Heart left ventricle (tissue), 16 donors: ENCODE data around the gene SLC5A6. TPM values are rescaled to one million over a fixed set of nuclear protein-coding genes. Genes with fewer than 3 reads are reported as not detected.
A peak's percentile ranks its signal among the peaks of the same experiment; 100 is the strongest.

Experiments used
- ATAC-seq, 4 donors: fragments of 200-7000 bp; cut with Tn5 transposase; one replicate each; pipeline ENCODE4 v1.9.1; 2020 to 2022; ENCODE audit warnings: moderate library complexity in 4 of 4, mild to moderate bottlenecking in 3 of 4, moderate number of reproducible peaks in 1 of 4
- DNase-seq, 5 donors: peaks; one replicate each; pipeline ENCODE4 v3.0.0-alpha.2; 2020
- H3K27ac ChIP-seq, 12 donors: fragments of 200-600 bp; sonication (generic) in 4 of 12; one replicate each; pipeline versions ENCODE4 v1.5.0 to v1.8.0; 2016 to 2022; ENCODE audit warnings: mild to moderate bottlenecking in 2 of 12
- H3K27me3 ChIP-seq, 9 donors: fragments of 200-600 bp; sonication (generic) in 2 of 9; one replicate each; pipeline versions ENCODE4 v1.5.1 to v1.8.0; 2016 to 2022; ENCODE audit warnings: mild to moderate bottlenecking in 3 of 9
- H3K36me3 ChIP-seq, 9 donors: fragments of 200-600 bp; sonication (generic) in 2 of 9; one replicate each; pipeline versions ENCODE4 v1.5.0 to v1.8.0; 2018 to 2022; ENCODE audit warnings: mild to moderate bottlenecking in 2 of 9
- H3K4me1 ChIP-seq, 12 donors: fragments of 200-600 bp; sonication (generic) in 4 of 12; one replicate each; pipeline versions ENCODE4 v1.5.0 to v1.8.0; 2016 to 2022; ENCODE audit warnings: mild to moderate bottlenecking in 3 of 12
- H3K4me3 ChIP-seq, 12 donors: fragments of 200-600 bp; sonication (generic) in 4 of 12; one replicate each; pipeline versions ENCODE4 v1.5.0 to v1.8.0; 2017 to 2022; ENCODE audit warnings: mild to moderate bottlenecking in 9 of 12, moderate library complexity in 4 of 12
- H3K9me3 ChIP-seq, 12 donors: fragments of 200-600 bp; sonication (generic) in 4 of 12; one replicate each; pipeline versions ENCODE4 v1.5.0 to v1.8.0; 2016 to 2022; ENCODE audit warnings: mild to moderate bottlenecking in 1 of 12
- POLR2A ChIP-seq, 2 donors: fragments of 450-650 bp; IDR thresholded peaks; one replicate each; pipeline ENCODE4 v1.6.1; 2017; ENCODE audit warnings: antibody characterized with exemption in 2 of 2, mild to moderate bottlenecking in 2 of 2, moderate library complexity in 2 of 2
- WGBS, 4 donors: extraction: QIAGEN DNeasy Blood & Tissue Kit in 2 of 4; methylation state at CpG; one replicate each; pipeline versions ENCODE4 v1.1.5 to v1.1.7; 2013 to 2018; 5-methylcytosine and 5-hydroxymethylcytosine counted together
- intact Hi-C, 10 donors: fragments of 100-400 bp; cut with DNase I; formaldehyde crosslinking; loops; one replicate each; pipeline versions ENCODE4 v1.11.1 to v1.14.2; 2022
- polyA plus RNA-seq, 2 donors: library from polyadenylated mRNA; stranded (reverse); fragments of 200-250 nt; gene quantifications; one replicate each; pipeline ENCODE4 v1.2.3, GENCODE V29; 2013
- total RNA-seq, 9 donors: library from RNA; depleted of rRNA in 2 of 9; stranded (reverse); fragments of >200 nt in 2 of 9; fragmentation: NEBNext Ultra II Directional in 3 of 9; extraction: Animal tissue kit (Norgen Biotek cat#: 25700) in 3 of 9; gene quantifications; one replicate each; pipeline versions ENCODE4 v1.1.0 to v1.2.4, GENCODE V29; 2016 to 2023
- TF ChIP-seq, protein P1 (sequence below), 12 donors: fragments of 200-600 bp; sonication (generic) in 4 of 12; IDR thresholded peaks; one replicate each; pipeline versions ENCODE4 v1.5.0 to v1.8.0; 2018 to 2022; ENCODE audit warnings: antibody characterized with exemption in 12 of 12, mild to moderate bottlenecking in 5 of 12
- donor health status: ischemic (EF 13 %, LVEDD 7.1; RV severe dilation, severe dysfunction).
- donor health status: healthy with polysubstance abuse.
- donor health status: DM: no; HTN: yes; CAD: no.
- donor health status: DM: no; HTN: no; CAD: no.
- donor health status: ischemic (EF 25% LVEDD 6.9; RV normal size, moderate dysfunction).
- donor health status: ischemic (EF 25% LVEDD 5.7; RV mildly dilated, moderate dysfunction).
- donor health status: healthy.
- donor health status: DM: yes; HTN: yes; CAD: no.
- donor health status: ischemic (EF 35%, LVEDD 5.7; RV mildly dilated, moderate dysfunction).
- donor health status: nonischemic (EF 11% LVEDD 7.7; RV severe dilation, severe dysfunction).
- donor health status: DM: yes; HTN: yes; CAD: no.
- donor health status: PGD.
- donor health status: ischemic (EF 29% LVEDD 5.4; RV normal size, mild dysfunction).
- donor health status: nonischemic (EF 23%, LVEDD 6.1; RV moderate dilation, normal function).

Gene SLC5A6
- total and polyA plus RNA-seq, 11 donors: 6.3 to 37.7 (median 10.3) TPM

DNA sequence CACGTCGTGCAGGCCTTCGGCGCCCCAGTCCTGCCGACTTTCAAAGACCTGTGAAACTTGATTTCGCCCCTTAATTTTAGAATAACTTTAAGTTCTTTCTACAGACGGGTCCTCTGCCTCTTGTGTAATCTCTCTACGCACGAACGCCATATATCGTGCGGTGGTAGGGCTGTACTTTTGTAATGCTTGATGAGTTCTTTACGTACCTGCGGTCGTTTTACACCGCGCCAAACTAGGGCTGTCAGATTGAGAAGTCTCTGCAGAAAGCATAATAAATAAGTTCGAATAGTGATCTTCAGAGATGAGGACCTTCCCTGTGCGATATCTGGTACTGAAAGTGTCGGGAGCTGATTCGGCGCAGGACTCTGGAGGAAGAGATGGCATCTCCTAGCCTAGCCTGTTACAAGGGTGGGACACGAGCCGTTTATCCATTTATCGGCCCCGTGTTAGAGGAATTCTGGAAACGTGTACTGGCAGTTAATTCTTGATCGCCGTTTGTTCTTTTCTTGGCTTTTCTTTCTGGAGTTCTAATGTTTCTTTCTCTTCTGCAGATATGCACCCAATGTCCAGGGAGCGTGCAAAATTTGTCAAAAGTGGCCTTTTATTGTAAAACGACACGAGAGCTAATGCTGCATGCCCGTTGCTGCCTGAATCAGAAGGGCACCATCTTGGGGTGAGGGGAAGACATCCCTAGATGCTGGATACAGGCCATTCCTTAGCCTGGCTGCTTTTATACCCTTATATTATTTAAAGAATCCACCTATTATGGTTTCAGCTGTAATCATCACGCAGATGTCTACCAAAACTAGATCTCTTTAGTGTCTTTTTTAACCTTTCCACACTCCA is 781 bp upstream of the SLC5A6 start:
- Histone ChIP-seq H3K27me3 (no peaks in the 10 kb centered on the region), H3K9me3 (no peaks in the 10 kb centered on the region), H3K4me3 (peak overlapping the region; percentile 63 to 97 (median 80)), H3K4me1 (peaks cover 6 to 31% (median 21%) of the 10 kb centered on the region in 12 donors), H3K36me3 (peaks cover 0 to 46% (median 34%) of the 10 kb centered on the region in 9 donors), H3K27ac (peak overlapping the region; percentile 93 to 100 (median 98))
- ATAC-seq (peak; percentile 1 to 17 (median 9)), DNase-seq (no peak)
- intact Hi-C loops: loop anchor here in 5 of 10 donors (2.0 to 5.0 kb wide), 5 partner anchors 78 to 419 kb away; partner anchors contain the start of genes PREB (in 3 of the 5), NRBP1 (in 1 of the 5) and TMEM214 (in 1 of the 5)
- no peak for TF ChIP-seq POLR2A (IDR thresholded peaks at IDR 0.05)
- TF ChIP-seq, protein P1, sequence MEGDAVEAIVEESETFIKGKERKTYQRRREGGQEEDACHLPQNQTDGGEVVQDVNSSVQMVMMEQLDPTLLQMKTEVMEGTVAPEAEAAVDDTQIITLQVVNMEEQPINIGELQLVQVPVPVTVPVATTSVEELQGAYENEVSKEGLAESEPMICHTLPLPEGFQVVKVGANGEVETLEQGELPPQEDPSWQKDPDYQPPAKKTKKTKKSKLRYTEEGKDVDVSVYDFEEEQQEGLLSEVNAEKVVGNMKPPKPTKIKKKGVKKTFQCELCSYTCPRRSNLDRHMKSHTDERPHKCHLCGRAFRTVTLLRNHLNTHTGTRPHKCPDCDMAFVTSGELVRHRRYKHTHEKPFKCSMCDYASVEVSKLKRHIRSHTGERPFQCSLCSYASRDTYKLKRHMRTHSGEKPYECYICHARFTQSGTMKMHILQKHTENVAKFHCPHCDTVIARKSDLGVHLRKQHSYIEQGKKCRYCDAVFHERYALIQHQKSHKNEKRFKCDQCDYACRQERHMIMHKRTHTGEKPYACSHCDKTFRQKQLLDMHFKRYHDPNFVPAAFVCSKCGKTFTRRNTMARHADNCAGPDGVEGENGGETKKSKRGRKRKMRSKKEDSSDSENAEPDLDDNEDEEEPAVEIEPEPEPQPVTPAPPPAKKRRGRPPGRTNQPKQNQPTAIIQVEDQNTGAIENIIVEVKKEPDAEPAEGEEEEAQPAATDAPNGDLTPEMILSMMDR (IDR thresholded peaks at IDR 0.05): no peak
- WGBS, 4 donors: 7 to 9% (median 8%) methylated on average over 34 of the region's 34 CpGs

DNA sequence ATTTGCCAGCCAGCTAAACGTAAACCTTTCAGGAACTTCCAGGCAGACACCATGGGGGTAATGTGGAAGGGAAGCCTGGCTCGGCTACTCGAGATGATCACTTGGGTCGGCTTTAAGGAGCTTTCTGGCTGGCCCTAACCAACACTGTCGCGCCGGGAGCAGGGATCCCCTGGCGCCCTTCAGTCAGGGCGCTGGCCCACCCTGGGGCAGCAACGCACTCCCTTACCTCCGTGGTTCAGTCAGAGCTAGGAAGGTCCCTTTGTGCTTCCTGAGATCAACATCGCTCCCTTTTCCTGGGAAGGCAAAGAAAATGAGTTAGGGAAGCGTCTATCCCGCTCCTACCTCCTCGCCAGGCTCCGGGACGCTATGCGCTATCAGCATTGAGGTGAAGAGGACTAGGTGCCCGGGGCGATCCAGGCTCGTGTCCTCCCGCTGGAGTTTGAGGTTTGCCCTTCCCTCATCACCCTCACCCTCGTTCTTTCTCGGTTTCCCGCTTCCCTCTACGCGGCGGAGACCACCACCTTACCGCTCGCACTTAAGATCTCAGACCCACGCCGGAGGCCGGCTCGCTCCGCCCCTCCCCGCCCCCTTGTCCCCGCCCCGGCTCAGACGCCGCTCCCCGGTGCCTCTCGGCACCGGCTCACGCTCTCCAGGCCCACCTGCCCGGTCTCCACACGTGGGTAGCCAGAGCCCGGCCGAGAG is 676 bp downstream of the SLC5A6 start:
- WGBS, 4 donors: 0 to 5% (median 4%) methylated on average over 36 to 48 of the region's 48 CpGs
- TF ChIP-seq, protein P1 (IDR thresholded peaks at IDR 0.05): no peak
- no peak for TF ChIP-seq POLR2A (IDR thresholded peaks at IDR 0.05)
- peaks cover 0 to 61% (median 45%) of the 10 kb centered on the region in 9 donors for H3K36me3 ChIP-seq
- peak overlapping the region; percentile 93 to 100 (median 98) for H3K27ac ChIP-seq
- H3K4me3 ChIP-seq: peak overlapping the region; percentile 63 to 97 (median 80)
- intact Hi-C loops: loop anchor here in 4 of 10 donors (1.0 to 5.0 kb wide), 4 partner anchors 77 to 421 kb away; partner anchors contain the start of genes PREB (in 3 of the 4) and NRBP1 (in 1 of the 4)
- peak in 2 of 4 donors; percentile 7 to 9 for ATAC-seq
- DNase-seq: peak in 1 of 5 donors; percentile 32
- H3K4me1 ChIP-seq: peaks cover 4 to 19% (median 13%) of the 10 kb centered on the region in 12 donors
- no peaks in the 10 kb centered on the region for H3K27me3 ChIP-seq
- no peaks in the 10 kb centered on the region for H3K9me3 ChIP-seq

DNA sequence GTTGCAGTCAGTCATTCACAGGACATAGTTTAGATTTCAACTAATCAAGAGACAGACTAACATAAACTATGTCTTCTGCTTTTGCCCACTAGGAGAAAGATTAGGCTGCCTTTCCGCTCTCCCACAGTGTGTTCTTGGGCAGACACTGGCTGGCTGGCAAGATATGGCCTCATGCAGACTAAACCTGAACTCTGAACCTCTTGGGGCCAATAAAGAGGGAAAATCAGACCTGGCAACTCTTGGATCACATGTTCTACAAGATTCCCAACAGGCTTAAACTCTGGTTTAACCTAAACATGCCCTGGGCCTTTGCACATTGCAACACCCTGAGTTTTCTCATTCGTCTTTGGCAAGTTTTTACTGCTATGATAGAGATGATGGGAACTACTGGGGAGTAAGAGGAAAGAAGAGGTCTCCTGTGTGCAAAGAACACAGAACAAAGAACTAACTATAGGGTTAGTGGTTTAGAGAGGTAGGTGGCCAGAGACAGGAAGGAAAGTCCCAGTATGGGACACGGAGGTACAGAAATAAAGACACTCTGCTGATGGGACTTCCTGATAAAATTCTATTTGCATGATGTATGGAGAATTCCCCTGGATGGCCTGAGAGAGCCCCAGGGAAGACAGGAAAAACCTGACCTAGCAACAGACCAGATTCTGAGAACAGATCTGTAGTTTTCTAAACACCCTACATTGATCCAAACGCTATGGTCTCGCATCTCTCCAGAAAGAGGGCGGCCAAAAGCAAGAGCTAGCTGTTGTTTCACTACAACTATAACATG is 2.3 kb downstream of the SLC5A6 start:
- TF ChIP-seq POLR2A (IDR thresholded peaks at IDR 0.05): no peak
- TF ChIP-seq, protein P1 (IDR thresholded peaks at IDR 0.05): no peak
- Histone ChIP-seq H3K9me3 (no peaks in the 10 kb centered on the region), H3K27me3 (no peaks in the 10 kb centered on the region), H3K4me3 (no peak overlapping the region), H3K27ac (no peak overlapping the region), H3K36me3 (peaks cover 0 to 60% (median 48%) of the 10 kb centered on the region in 9 donors), H3K4me1 (peaks cover 4 to 19% (median 13%) of the 10 kb centered on the region in 12 donors)
- no peak for ATAC-seq
- 82 to 93% (median 86%) methylated on average over 6 of the region's 6 CpGs for WGBS, 4 donors
- no peak for DNase-seq
- intact Hi-C loops: loop anchor here in 5 of 10 donors (5.0 kb wide), 4 partner anchors 73 to 422 kb away; partner anchors contain the start of genes PREB (in 2 of the 5), NRBP1 (in 1 of the 5) and PRR30 (in 1 of the 5)
